Bronchial epithelial cell (primary cell): ENCODE measurements around the gene UTF1. TPM values are rescaled to one million over a fixed set of nuclear protein-coding genes. Genes with fewer than 3 reads are reported as not detected.

Experiments
- DNase-seq: peaks from one replicate; pipeline ENCODE4 v3.0.0-alpha.2; 2010; ENCODE audit warnings: low read depth
- FAIRE-seq: peaks from 2 replicates; lab custom pipeline; 2011; peaks lifted over from hg19 to GRCh38; lab: Jason Lieb, UNC
- H3K27me3 ChIP-seq: 2 replicates; pipeline ENCODE4 v1.5.1; 2011; ENCODE audit warnings: low read length; ENCODE audit not compliant: control insufficient read depth, insufficient read depth
- H3K36me3 ChIP-seq: 2 replicates; pipeline ENCODE4 v1.5.1; 2011; ENCODE audit warnings: low read length; ENCODE audit not compliant: control insufficient read depth, insufficient read depth
- H3K4me3 ChIP-seq: 2 replicates; pipeline ENCODE4 v1.5.1; 2011; ENCODE audit warnings: mild to moderate bottlenecking, low read depth, low read length, control low read depth
- CTCF ChIP-seq: IDR thresholded peaks from 2 replicates; pipeline ENCODE4 v1.5.1; 2011; ENCODE audit warnings: mild to moderate bottlenecking, moderate library complexity, low read length, control low read depth, inconsistent platforms; ENCODE audit not compliant: insufficient read depth, severe bottlenecking
- total RNA-seq: library from RNA; depleted of rRNA; stranded (reverse); fragments of >200 nt; gene quantifications from 2 replicates; pipeline ENCODE4 v1.2.1, GENCODE V29; 2014

UTF1 gene
- total RNA-seq, 1 donor from 2014 or later = not detected

- TF ChIP-seq CTCF = no peak
- Histone ChIP-seq H3K36me3 (no peaks in the 10 kb centered on the region), H3K4me3 (no peak overlapping the region), H3K27me3 (no peaks in the 10 kb centered on the region)
- no peak for DNase-seq
- FAIRE-seq = no peak
These were observed 29.4 kb upstream of the UTF1 start for GRCh38 chr10:133200621-133201031.

GRCh38 chr10:133201151-133201947, 28.7 kb upstream of the UTF1 start:
- no peak overlapping the region for H3K4me3 ChIP-seq
- H3K27me3 ChIP-seq = no peaks in the 10 kb centered on the region
- H3K36me3 ChIP-seq = no peaks in the 10 kb centered on the region
- no peak for DNase-seq
- no peak for TF ChIP-seq CTCF
- no peak for FAIRE-seq

- DNase-seq (no peak), FAIRE-seq (no peak)
- no peak for TF ChIP-seq CTCF
- Histone ChIP-seq H3K36me3 (no peaks in the 10 kb centered on the region), H3K4me3 (no peak overlapping the region), H3K27me3 (no peaks in the 10 kb centered on the region)
These were observed 27.9 kb upstream of the UTF1 start for GRCh38 chr10:133201948-133202725.

GRCh38 chr10:133202778-133203651, 27.0 kb upstream of the UTF1 start:
- Histone ChIP-seq H3K27me3 (no peaks in the 10 kb centered on the region), H3K36me3 (no peaks in the 10 kb centered on the region), H3K4me3 (no peak overlapping the region)
- DNase-seq (no peak), FAIRE-seq (no peak)
- TF ChIP-seq CTCF = no peak

GRCh38 chr10:133203652-133204195, 26.3 kb upstream of the UTF1 start:
- H3K4me3 ChIP-seq = no peak overlapping the region
- no peaks in the 10 kb centered on the region for H3K27me3 ChIP-seq
- DNase-seq (no peak), FAIRE-seq (no peak)
- no peak for TF ChIP-seq CTCF
- no peaks in the 10 kb centered on the region for H3K36me3 ChIP-seq
